Activated naive CD8-positive, alpha-beta T cell treated with anti-CD3 and anti-CD28 coated beads, Interleukin-2, amount 50 U/mL, for 16 hours (primary cell): ENCODE data around the gene TBX1.

Experiments
- DNase-seq: peaks from one replicate; pipeline ENCODE4 v3.0.0-alpha.2; 2020; ENCODE audit warnings: low read depth, low spot score

The TBX1 gene

DNA sequence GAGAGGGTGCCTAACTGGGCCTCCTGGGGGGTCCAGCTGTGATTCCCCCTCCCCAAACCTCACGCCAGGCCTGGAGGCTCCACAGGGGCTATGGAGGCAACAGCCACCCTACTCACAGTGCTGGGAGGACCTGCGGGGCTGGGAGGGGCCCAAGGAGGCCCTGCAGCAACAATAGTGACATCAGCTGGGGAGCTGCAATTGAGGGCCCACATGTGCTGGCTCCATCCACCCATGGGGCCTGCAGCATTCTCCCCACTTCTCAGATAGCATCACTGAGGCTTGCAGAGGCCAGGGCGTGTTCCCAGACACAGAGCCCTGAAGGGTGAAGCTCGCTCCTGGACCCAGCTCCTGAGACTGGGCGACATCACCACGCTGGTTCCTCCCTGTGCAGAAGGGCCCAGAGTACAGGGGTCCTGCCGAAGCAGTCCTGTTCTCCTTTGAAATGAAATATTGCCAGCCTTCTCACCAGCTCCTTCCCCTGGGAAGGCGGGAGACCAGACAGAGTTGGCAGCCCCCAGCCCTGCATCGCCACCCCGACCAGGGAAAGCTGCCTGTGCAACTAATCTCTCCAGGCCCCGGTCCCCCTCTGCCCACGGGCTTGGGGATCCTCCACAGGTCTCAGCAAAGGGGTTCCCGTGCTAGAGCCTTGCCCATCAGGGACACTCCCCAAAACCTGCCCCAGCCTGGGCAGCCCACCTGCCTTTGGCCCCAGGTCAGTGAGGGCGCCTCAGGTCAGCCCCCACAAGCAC lies 8.9 kb upstream of the TBX1 start:
- no peak for DNase-seq

DNA sequence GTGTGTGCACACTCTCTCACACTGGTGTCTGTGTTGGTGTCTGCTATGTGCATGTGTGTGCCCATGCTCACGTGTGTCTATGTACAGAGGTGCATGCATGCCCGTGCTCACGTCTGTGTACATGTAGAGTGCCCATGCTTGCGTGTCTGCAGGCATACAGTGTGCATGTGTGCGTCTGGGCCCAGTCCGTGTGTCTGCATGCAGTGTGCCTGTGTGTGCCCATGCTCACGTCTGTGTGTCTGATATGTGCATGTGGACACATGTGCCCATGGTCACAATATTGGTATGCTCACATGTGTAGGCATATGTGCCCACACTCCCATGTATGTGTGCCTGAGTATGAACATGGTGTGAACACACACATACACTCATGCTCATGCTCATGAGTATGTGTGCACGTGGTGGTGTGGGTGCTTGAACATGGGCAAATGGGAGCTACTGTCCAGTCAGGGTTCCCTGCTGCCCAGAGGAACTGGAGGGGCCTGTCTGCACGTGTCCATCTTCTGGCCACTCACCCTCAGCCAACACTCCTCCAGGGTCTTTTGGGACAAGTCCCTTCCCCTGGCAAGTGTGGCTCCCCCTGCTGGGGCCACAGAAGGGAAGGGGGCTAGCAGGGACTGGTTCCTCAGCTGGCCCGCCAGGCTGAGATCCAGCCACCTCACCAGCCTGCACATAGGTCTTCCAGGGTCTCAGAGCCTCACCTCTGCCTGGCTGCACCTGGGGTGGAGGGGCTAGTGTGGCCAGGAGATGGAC lies 7.3 kb upstream of the TBX1 start:
- DNase-seq, result no peak

DNA sequence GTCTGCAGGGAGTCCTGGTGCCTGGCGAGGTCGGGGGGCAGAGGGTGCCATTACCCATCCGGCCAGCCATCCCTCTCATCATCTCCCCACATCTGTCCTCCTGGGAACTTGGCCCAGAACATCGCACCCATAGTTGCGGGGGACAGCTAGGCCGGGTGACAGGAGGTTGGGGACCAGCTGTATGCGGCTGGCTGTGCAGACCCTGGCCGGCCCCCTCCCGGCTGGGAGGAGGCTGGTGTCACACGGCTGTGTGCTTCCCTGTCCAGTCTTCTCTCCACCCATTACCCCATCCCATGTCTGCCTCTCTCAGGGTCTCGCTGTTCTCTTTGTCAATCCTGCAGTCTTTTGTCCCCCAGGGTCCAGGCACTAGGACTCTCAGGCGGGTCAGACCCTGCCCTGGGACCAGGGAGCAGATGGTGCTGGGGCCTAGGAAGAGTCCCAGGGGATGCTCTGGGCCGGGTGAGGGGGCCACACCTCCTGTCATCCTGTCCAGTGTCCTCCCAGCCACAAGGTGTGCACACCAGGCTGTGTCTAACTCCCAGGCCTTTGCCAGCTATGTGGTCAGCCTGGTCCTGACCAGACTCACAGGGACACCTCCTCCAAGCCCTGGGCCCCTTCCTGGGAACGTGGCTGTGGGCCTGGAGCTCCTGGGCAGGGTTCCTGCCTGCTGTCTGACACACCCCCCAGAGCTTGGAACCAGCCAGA lies 6.4 kb upstream of the TBX1 start:
- no peak for DNase-seq

DNA sequence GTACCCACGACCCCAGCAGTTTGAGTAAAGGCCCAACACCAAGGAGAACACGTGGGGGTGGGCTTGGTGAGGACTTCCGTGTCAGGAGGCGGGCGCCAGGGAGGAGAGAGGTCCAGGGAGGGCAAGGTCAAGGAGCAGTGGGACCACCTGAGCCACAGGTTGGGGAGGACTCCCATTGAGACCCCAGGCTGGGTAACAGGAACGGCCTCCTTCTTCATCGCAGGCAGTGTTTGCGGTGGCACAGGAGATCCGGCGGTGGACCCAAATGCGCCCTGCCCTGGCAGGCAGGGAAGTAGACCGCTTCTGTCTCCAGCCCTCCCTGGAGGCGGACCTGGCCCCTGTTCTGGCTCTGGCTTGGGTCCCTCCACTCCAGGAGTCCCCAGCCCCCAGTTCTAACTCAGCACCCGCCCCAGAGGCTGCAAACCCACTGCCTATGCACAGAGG lies 5.9 kb upstream of the TBX1 start:
- no peak for DNase-seq

DNA sequence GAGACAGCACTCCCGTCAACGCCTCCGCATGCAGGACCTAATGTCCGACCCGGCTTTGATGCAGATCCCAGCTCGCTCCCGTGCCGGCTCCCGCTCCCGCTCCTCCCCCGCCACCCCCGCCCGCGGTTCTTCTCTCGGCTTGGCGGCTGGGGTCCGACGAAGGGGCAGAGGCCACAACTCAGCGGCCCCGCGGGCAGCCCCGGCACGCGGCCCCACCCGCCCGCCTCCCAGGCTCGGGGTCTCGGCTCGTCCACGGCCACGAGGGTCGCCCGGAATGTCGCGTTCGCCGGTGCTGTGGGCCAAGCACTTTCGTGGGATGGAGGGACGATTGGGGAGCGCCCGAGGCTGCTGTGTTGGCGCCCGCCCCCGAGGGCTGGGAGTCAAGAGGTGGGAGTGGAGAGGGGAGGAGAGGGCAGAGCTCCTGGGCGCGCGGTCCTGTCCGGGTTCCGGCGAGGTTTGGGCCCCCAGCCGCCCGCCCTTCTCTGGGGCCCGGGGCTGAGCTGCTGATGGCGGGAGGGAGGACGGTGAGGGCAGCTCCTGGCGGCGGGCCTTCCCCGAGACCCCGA lies 5.3 kb upstream of the TBX1 start:
- DNase-seq, result no peak

DNA sequence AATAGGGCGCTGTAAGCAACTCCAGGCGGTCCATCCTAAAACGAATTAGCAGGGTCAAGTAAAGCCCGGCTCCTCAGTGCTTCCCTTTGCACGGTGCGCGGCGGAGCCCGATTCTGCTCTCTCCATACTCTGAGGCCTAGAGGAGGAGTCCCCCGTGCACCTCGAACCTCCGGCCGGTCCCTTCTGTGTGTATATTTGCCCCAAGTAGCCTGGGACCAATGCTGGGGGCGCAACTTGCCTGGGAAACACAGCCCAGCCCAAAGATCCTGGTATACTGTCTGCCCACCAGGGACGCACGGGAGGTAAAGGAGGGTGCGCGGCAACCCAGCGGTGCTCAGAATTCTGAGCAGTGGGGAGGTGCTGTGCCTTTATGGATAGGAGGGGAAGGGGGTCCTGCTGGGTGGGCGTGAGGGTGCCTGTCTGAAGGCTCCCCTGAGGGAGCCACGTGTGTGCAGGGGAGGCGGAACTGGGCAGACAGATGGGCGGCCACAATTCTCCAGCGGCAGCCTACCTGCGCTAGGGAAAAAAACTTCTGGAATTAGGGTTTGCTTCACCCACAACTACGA lies 4.8 kb upstream of the TBX1 start:
- DNase-seq, result no peak

DNA sequence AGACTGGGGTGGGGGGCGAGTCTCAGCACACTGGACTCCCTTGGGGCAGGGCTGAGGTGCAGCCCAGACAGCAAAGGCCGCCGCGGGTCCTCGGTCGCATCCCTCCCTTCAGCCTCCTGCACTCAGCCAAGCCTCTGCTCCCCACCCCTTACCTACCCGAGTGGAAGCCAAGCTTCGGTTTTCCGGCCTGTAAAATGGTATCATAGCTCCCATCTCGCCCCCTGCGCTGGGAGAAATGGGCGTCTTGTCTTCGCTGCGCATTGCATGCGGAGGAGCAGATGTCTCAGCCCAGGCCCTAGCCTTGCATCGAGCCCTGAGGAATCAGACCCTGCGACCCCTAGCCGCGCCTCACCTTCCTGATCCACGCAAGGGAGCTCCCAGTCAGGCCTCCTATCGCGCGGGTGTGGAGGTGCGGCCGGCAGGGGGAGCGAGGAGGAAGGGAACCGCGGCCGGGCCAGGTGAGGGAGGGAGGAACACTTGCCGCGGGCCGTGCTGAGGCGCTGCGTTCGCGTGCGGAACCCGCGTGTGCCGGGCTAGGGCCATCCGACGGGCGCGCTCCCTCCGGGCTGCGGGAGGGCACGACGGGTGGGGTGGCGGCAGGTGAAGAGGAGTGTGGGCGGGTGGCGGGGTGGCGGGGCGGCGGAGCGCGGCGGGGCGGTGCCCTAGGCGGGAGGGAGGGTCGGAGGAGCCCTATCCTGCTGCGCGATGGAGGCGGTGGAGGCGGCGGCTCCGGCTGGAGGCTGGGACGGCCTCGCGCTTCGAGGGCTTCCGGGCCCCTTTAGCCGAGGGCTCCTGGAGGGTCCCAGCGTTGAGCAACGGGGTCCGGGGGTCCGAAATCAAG lies 4.1 kb upstream of the TBX1 start:
- DNase-seq, result peak; percentile 40

DNA sequence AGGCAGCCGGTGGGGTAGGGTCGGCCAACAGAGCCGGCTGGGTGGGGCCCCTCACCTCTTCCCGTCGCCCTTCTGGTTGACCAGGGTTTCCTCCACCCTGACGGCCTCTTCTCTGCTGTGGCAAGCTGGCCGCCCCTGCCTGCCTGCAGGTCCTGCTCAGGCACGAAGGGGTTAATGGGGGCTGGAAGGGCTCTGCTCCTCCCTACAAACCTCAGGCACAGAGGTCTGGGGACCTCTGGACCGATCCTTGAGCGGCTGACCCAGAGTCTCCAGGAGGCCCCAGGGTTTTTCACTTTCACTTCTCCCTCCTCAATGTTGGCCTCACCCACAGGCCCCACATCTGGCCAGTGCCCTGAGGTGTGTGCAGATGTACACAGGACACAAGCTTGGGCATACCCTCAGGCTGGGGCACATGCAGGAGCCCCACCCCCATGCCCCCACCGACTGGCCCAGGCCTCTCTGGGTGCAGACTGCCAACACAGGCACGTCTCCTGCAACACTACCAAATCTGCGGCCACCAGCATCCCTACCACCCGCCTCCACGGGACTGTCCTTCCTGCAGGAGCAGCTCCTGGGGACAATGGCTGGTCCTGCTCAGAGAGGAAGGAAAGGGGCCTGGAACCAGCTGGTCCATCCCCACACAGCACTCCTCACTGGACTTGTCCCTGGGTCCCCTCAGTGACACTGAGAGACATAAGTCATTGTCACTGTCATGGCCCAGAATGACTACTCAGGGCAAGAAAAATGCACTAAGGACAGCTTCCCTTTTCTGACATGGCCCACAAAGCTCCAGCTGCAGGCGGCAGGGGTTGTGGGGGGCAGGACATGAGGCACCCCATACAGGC lies 3.2 kb upstream of the TBX1 start:
- DNase-seq, result no peak

DNA sequence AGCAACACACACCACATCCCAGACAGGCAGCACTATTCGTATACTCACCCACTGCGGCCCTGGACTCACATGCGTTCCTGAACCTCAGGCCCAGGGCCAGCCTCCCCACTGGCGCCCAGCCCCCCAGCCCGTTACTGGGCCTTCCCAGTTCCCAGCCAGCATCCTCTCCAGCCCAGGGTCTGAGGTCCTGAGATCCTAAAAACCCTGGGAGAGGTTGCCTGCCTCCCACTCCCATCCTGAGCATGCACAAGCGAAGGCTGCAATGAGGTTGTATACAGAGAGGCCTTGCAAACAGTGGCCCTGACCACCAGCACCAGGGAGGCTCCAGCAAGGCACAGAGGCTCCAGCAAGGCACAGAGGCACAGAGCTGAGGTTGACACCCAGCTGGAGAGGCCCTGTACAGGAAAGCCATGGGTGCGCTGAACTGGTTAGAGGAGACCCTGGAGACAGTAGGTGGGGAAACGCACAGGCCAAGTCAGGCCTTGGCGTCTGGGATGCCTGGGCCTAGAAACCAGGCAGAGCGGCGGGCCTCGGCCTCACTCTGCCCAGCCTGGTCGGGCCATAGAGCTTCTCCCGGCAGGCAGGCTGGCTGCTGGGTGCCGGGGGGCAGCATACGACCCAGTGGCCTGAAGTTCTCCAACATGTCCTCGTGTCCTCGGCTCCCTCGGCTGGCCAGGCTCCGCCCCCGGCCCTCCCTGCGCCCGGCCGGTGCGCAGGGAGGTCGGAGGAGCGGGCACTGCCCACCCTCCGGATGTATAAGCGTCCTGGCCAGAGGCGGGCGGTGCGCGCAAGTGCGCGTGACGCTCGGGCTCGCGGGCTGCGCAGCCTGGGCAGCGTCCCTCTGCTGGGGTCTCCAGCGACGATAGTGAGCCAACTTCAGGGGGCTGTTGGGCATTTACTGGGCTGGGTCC lies 2.3 kb upstream of the TBX1 start:
- no peak for DNase-seq

DNA sequence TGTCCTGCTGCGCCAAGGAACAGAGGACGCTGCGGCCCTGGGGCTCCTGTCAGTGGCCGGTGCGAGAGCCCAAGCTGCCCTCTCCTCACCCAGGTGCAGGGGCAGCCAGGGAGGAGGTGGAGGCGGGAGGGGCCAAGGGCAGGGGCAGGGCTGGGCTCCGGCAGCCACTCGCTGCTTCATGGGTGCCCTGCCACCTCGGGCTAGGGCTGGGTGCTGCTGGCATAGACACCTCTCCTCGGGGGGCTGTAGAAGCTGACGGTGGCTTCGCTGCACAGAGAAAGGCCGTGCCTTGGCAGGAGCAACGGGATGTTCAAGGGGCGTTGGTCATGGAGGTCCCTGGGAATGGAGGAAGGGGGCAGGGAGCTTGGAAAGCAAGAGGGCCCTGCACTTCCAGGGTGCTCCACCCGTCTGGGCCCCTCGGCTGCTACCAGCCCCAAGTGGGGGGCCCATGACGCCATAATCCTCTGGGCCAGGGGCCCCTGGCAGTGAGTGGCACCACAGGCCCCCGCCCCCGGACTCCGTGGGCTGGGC lies 1.6 kb upstream of the TBX1 start:
- no peak for DNase-seq

DNA sequence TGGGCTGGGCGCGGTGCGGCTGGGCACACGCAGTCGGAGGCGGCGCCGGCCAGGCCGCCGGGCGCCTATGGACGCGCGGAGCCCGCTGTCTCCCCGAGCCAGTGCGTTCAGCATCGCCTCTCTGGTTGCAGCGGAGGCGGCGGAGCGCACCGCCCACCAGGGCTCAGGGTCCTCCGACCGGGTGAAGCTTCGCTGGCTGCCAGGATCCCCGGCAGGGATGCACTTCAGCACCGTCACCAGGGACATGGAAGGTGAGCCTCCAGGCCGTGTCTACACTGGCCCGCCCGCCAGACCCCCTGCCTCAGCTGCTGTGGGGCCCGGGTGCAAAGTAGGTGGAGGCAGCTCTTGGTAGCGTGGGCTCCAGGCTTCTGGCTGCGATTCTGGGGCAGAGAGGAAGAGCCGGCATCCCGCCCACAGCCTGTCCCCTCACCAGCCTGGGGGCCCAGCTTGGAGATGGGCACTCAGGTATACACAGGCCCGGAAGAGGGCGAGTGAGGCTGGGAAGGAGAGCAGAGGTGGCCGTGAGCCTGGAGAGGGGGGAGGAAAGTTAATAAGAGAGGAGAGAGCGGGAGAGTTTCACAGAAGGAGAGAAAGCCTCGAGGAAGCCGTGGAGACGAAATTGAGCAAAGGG lies 1.0 kb upstream of the TBX1 start:
- DNase-seq, result no peak

DNA sequence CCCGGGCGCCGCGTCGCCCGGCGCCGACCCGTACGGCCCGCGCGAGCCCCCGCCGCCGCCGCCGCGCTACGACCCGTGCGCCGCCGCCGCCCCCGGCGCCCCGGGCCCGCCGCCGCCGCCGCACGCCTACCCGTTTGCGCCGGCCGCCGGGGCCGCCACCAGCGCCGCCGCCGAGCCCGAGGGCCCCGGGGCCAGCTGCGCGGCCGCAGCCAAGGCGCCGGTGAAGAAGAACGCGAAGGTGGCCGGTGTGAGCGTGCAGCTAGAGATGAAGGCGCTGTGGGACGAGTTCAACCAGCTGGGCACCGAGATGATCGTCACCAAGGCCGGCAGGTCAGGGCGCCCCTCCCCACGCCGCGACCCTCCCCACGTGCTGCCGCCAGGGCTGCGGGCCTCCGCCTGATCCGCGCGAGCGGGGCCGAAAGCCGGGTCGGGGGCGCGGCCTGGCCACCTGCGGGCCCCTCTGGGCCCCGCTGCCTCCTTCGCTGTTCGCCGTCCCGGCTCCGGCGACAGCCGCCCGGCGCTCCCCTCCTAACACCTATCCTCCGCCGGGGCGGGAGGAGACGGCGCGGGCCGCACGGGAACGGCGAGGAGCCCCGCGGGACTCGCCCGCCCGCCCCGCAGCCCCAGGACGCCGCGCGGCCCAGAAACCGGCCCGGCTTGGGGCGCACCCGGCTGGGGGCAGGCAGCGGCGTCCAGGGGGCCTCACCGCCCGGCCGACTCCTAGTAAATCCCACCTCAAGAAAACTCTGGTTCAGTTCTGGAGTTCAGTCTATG lies 560 bp downstream of the TBX1 start:
- DNase-seq, result no peak

DNA sequence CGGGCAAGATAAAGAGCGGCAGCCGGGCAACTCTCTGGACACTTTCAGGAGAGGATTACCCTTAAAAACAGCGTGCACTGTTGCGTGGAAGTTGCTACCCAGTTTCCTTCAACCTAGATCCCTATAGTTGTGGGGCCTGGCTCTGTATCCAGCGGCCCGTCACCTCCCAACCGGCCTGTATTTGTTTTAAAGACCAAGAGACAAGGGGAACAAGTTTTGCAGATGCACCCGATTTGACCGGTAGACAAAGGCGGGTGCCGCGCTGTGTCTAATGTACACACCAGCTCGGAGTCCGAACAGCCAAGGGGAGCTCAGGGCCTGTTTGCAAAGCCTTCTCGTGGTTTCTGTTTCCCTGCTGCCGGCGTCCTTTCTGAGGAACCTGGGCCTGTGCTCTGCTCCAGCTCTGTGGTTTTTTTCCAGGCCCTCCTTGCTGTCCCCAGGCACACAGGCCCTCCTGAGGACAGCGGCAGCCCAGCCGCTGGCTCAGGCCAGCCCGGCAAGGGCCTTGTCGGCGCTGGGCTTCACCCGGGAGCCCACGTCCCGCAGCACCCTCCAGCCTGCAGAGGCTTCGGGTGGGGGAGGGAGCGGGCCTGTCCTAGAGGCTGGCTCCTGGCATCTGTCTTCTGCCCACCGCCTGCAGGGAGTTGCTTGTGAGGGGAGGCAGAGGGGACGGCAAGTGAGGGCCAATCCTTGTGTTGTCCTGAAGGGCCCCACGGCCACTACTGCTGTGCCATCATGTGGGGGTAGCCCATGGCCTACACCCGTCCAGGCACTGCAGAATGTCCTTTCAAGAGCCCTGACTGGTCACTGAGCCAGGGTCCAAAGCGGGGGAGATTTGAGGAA lies 1.4 kb downstream of the TBX1 start:
- DNase-seq, result no peak

DNA sequence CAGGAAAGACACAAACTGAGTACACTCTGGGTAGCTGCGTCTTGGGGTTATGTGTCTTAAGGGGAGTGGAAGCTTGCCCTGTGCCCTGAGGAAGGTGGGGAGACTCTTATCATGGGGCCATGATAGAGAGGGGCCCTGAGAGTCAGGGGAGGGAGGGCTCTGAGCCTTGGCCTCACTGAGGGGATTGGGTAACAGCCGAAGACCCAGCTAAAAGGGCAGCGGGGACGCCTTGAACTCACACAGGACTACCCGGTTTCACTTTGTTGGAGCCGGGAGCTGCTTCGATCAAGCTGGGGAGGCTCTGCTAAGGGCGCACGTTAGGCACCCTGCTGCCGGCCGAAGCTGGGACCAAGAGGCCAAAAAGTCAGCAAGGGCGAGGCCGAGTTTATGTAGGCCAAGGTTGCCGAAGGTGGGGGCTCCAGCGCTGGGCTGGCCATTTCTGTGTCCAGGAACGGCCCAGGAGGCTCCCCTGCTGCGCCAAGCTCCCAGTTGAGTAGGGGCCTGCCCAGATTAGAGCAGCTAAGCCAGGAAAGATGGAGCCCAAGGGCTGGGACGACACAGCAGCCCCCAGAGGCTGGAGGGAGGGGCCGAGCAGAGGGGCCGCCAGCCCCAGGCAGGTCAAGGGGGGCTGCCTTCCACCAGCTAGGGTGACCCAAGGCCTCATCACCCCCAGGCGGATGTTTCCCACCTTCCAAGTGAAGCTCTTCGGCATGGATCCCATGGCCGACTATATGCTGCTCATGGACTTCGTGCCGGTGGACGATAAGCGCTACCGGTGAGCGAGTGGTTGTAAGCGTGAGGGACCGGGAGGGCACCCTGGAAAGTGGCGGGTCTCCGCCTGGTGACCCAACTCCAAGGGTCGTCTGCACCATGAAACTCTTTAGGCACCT lies 2.2 kb downstream of the TBX1 start:
- no peak for DNase-seq

DNA sequence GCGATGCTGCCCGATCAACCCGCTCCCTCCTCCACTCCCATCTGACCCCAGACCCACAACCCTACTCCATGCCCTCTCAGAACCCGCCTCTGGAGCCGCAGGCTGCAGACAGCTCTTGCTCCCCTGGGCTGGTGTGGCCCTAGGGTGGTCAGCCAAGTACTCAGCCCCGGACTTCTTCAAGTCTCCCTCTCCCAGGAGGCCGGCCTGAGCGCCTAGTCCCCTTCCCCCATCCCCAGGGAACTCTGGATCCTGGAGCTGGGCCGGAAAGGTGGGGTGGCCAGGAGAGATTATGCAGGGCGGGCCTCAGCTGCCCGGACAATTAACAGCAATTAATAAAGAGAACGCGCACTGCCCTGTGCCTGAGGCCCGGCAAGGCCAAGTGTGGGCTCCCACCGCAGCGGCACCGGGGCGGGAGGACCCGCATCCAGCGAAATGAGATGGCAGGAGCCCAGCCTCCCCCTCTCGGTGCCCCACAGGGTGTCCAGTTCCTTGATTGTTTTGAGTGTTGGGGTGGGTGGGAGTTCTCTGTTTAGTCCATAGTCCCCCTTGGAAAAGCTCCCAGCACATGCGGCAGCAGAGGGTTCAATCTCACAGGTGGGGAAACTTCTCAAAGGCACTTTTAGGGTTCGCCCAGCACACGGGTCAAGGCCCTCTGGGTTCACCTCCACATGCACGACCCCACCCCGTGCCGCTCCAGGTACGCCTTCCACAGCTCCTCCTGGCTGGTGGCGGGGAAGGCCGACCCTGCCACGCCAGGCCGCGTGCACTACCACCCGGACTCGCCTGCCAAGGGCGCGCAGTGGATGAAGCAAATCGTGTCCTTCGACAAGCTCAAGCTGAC lies 3.1 kb downstream of the TBX1 start:
- no peak for DNase-seq
